Vagina (tissue), 2 donors: Measurements from ENCODE around the gene KIF21B.

Experiments
- CTCF ChIP-seq, 3 experiments: fragments of 450-650 bp in 2 of 3; fragments of 200-600 bp in 1 of 3; sonication (generic) in 1 of 3; IDR thresholded peaks; one replicate each; pipeline ENCODE4 v1.5.1; 2017 to 2019; ENCODE audit warnings: antibody characterized with exemption in 3 of 3, mild to moderate bottlenecking in 2 of 3, moderate library complexity in 2 of 3
- POLR2A ChIP-seq, 2 donors: fragments of 450-650 bp; IDR thresholded peaks; one replicate each; pipeline ENCODE4 v1.6.1; 2017; ENCODE audit warnings: antibody characterized with exemption in 2 of 2, mild to moderate bottlenecking in 2 of 2, moderate library complexity in 2 of 2

DNA sequence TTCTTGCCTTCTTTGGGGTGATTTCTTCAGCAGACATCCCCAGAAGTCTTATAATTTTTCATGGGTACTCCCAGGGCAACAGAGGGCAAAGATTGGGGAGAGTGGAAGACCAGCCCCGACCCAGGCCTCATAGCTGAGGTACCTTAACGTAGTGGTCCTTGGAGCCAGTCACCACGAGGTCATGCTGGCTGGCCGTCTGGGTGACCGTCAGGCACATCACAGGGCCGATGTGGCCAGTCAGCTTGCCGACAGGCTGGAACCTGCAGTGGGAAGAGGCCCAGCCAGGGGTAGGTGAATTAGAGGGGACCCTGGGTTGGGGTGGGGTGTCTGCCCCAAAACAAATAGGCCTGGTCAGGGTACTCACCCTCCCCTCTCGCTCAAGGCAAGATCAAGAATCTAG, 46.9 kb downstream of the KIF21B start:
- TF ChIP-seq CTCF (IDR thresholded peaks at IDR 0.05) (no peak), POLR2A (IDR thresholded peaks at IDR 0.05) (no peak)
